RWPE2 (cell line): Measurements from ENCODE around the gene LRRC27.

Source experiments
- ATAC-seq: fragments of 200-7000 bp; cut with Tn5 transposase; 3 replicates; pipeline ENCODE4 v1.9.1; 2021; ENCODE audit warnings: low read depth
- DNase-seq: peaks from one replicate; pipeline ENCODE4 v3.0.0-alpha.2; 2020; ENCODE audit warnings: low spot score
- H3K27ac ChIP-seq: fragments of 450-650 bp; 2 replicates; pipeline ENCODE4 v1.5.1; 2017; ENCODE audit warnings: mild to moderate bottlenecking; ENCODE audit not compliant: poor library complexity, severe bottlenecking
- H3K27me3 ChIP-seq: fragments of 250-450 bp; sonication (Bioruptor Pico); 2 replicates; pipeline ENCODE4 v1.5.1; 2021; ENCODE audit warnings: mild to moderate bottlenecking, moderate library complexity; ENCODE audit not compliant: insufficient read depth, poor library complexity, severe bottlenecking
- H3K36me3 ChIP-seq: fragments of 250-450 bp; sonication (Bioruptor Pico); 2 replicates; pipeline ENCODE4 v1.5.1; 2020; ENCODE audit warnings: low read depth, mild to moderate bottlenecking, moderate library complexity
- H3K4me1 ChIP-seq: fragments of 250-450 bp; sonication (Bioruptor Pico); 2 replicates; pipeline ENCODE4 v1.5.1; 2021; ENCODE audit warnings: mild to moderate bottlenecking, moderate library complexity; ENCODE audit not compliant: insufficient read depth, poor library complexity, severe bottlenecking
- H3K4me3 ChIP-seq: fragments of 250-450 bp; sonication (Bioruptor Pico); 2 replicates; pipeline ENCODE4 v1.5.1; 2021; ENCODE audit warnings: mild to moderate bottlenecking, moderate library complexity; ENCODE audit not compliant: severe bottlenecking
- H3K9me3 ChIP-seq: fragments of 250-450 bp; sonication (Bioruptor Pico); 2 replicates; pipeline ENCODE4 v1.5.1; 2021; ENCODE audit warnings: mild to moderate bottlenecking, moderate library complexity; ENCODE audit not compliant: severe bottlenecking
- CTCF ChIP-seq: fragments of 450-650 bp; IDR thresholded peaks from one replicate; pipeline ENCODE4 v1.5.1; 2017; ENCODE audit warnings: mild to moderate bottlenecking, moderate library complexity; ENCODE audit not compliant: poor library complexity, severe bottlenecking

Gene LRRC27

GRCh38 chr10:132395704-132396493 is 63.9 kb downstream of the LRRC27 start:
- no peaks in the 10 kb centered on the region for H3K36me3 ChIP-seq
- H3K9me3 ChIP-seq: no peaks in the 10 kb centered on the region
- peak overlapping the region; percentile 68 for H3K27ac ChIP-seq
- no peak for TF ChIP-seq CTCF
- DNase-seq: no peak
- no peaks in the 10 kb centered on the region for H3K27me3 ChIP-seq
- no peaks in the 10 kb centered on the region for H3K4me1 ChIP-seq
- H3K4me3 ChIP-seq: peak overlapping the region; percentile 94
- ATAC-seq: no peak

GRCh38 chr10:132396494-132397035 is 64.6 kb downstream of the LRRC27 start:
- peak overlapping the region; percentile 94 for H3K4me3 ChIP-seq
- no peaks in the 10 kb centered on the region for H3K9me3 ChIP-seq
- DNase-seq (no peak), ATAC-seq (peak; percentile 24; the same call in 2 of the 3 replicates)
- peak overlapping the region; percentile 68 for H3K27ac ChIP-seq
- no peaks in the 10 kb centered on the region for H3K36me3 ChIP-seq
- no peaks in the 10 kb centered on the region for H3K4me1 ChIP-seq
- peak; percentile 37 for TF ChIP-seq CTCF
- no peaks in the 10 kb centered on the region for H3K27me3 ChIP-seq

GRCh38 chr10:132397036-132397541 is 65.1 kb downstream of the LRRC27 start, which contains the start of gene PWWP2B:
PWWP2B (plus strand) TSS chr10:132397200; CDS start chr10:132397227, 27 bp downstream.
- Histone ChIP-seq H3K36me3 (no peaks in the 10 kb centered on the region), H3K27ac (peak within 1 kb of the TSS; percentile 68), H3K4me1 (no peaks in the 10 kb centered on the region), H3K9me3 (no peaks in the 10 kb centered on the region), H3K27me3 (no peaks in the 10 kb centered on the region), H3K4me3 (peak within 1 kb of the TSS; percentile 94)
- DNase-seq (no peak), ATAC-seq (no peak)
- no peak for TF ChIP-seq CTCF

- Histone ChIP-seq H3K27ac (peak overlapping the region; percentile 68), H3K4me3 (peak overlapping the region; percentile 94), H3K27me3 (no peaks in the 10 kb centered on the region), H3K4me1 (no peaks in the 10 kb centered on the region), H3K9me3 (no peaks in the 10 kb centered on the region), H3K36me3 (no peaks in the 10 kb centered on the region)
- ATAC-seq (peak; percentile 41), DNase-seq (no peak)
- no peak for TF ChIP-seq CTCF
Measured at GRCh38 chr10:132397671-132398565, 65.9 kb downstream of the LRRC27 start.
